Panc1 (cell line): Measurements from ENCODE around the gene BCO1. TPM values are rescaled to one million over a fixed set of nuclear protein-coding genes. Genes with fewer than 3 reads are reported as not detected.

Source experiments
- ATAC-seq: fragments of 200-7000 bp; cut with Tn5 transposase; 2 replicates; pipeline ENCODE4 v1.9.1; 2020; ENCODE audit warnings: mild to moderate bottlenecking, moderate library complexity
- BruUV-seq: library from RNA; stranded (reverse); fragments of 400-500 nt; replicated peaks from 2 replicates; lab custom pipeline; 2021; lab: Mats Ljungman, UMichigan
- CTCF ChIA-PET: fragments of 300-600 bp; sonication (Branson Sonifier 250); formaldehyde crosslinking; loops from one replicate; lab custom pipeline; 2022; ENCODE audit warnings: antibody characterized with exemption; lab: Charles Lee
- POLR2A ChIA-PET: fragments of 300-600 bp; sonication (Branson Sonifier 250); formaldehyde crosslinking; loops from one replicate; lab custom pipeline; 2022; ENCODE audit warnings: antibody characterized with exemption; lab: Charles Lee
- DNase-seq: peaks from one replicate; pipeline ENCODE4 v3.0.0-alpha.2; 2010; ENCODE audit warnings: low read depth, low spot score
- H3K27ac ChIP-seq: 2 replicates; pipeline ENCODE4 v1.5.1; 2011; ENCODE audit warnings: mild to moderate bottlenecking, low read length, inconsistent platforms
- H3K27me3 ChIP-seq: fragments of 200-500 bp; sonication (Bioruptor generic); 2 replicates; pipeline ENCODE4 v1.6.0; 2014; ENCODE audit warnings: low read length, inconsistent platforms; ENCODE audit not compliant: control insufficient read depth, insufficient read depth
- H3K36me3 ChIP-seq: fragments of 200-500 bp; sonication (Bioruptor generic); 2 replicates; pipeline ENCODE4 v1.5.1; 2014; ENCODE audit warnings: inconsistent platforms, mild to moderate bottlenecking, low read length, moderate library complexity; ENCODE audit not compliant: control insufficient read depth, insufficient read depth
- H3K4me1 ChIP-seq: 2 replicates; pipeline ENCODE4 v1.5.1; 2011; ENCODE audit warnings: inconsistent platforms, mild to moderate bottlenecking, low read length, moderate library complexity; ENCODE audit not compliant: control insufficient read depth, insufficient read depth
- H3K4me3 ChIP-seq, 2 experiments: 2 replicates each; pipeline ENCODE4 v1.5.1; 2011 to 2012; ENCODE audit warnings: low read depth in 2 of 2, low read length in 2 of 2, mild to moderate bottlenecking in 2 of 2, inconsistent platforms in 1 of 2, moderate library complexity in 1 of 2
- H3K9me3 ChIP-seq: fragments of 200-500 bp; sonication (Bioruptor generic); 2 replicates; pipeline ENCODE4 v1.5.1; 2014; ENCODE audit warnings: low read depth, mild to moderate bottlenecking, inconsistent platforms, low read length, moderate library complexity; ENCODE audit not compliant: control insufficient read depth, insufficient read depth
- POLR2AphosphoS5 ChIP-seq: IDR thresholded peaks from 2 replicates; pipeline ENCODE4 v1.6.1; 2012; ENCODE audit warnings: mild to moderate bottlenecking, low read depth, low read length, moderate library complexity
- REST ChIP-seq, 2 experiments: IDR thresholded peaks; 2 replicates each; pipeline ENCODE4 v1.6.1; 2011 to 2012; ENCODE audit warnings: low read depth in 2 of 2, control low read depth in 1 of 2, low read length in 1 of 2, mild to moderate bottlenecking in 1 of 2, moderate library complexity in 1 of 2; ENCODE audit not compliant: insufficient read depth in 1 of 2
- SIN3A ChIP-seq: IDR thresholded peaks from 2 replicates; pipeline ENCODE4 v1.6.1; 2012; ENCODE audit warnings: low read depth, mild to moderate bottlenecking, low read length, moderate library complexity, borderline replicate concordance; ENCODE audit not compliant: insufficient read depth
- TCF7L2 ChIP-seq: IDR thresholded peaks from 2 replicates; pipeline ENCODE4 v1.6.1; 2011; ENCODE audit warnings: mild to moderate bottlenecking, low read depth, low read length, inconsistent platforms
- in situ Hi-C: cut with HindIII; loops from 2 replicates; pipeline ENCODE4 v1.10.0; 2016; ENCODE audit warnings: low sequenced_read_pairs, low pct_unique_long_range_greater_than_20kb
- intact Hi-C: fragments of 100-400 bp; cut with micrococcal nuclease; formaldehyde crosslinking; loops from one replicate; pipeline ENCODE4 v1.10.0; 2022; ENCODE audit not compliant: unreplicated experiment
- total RNA-seq: library from RNA; stranded (reverse); gene quantifications from one replicate; pipeline ENCODE4 v1.2.1, GENCODE V29; 2021; ENCODE audit not compliant: unreplicated experiment
- TF ChIP-seq, protein P1 (sequence below): fragments of 450-650 bp; IDR thresholded peaks from 2 replicates; pipeline ENCODE4 v1.5.1; 2017; ENCODE audit warnings: mild to moderate bottlenecking

BCO1 gene
- total RNA-seq, 1 experiment from 2014 or later: not detected

- CTCF ChIA-PET: no interaction called here
- POLR2A ChIA-PET: no interaction called here
- TF ChIP-seq REST (IDR thresholded peaks at IDR 0.05; ENCODE audit: insufficient read depth in 1 of 2, low read depth in 2 of 2, low read length in 1 of 2): no peak
- TF ChIP-seq SIN3A: no peak
- TF ChIP-seq, protein P1, sequence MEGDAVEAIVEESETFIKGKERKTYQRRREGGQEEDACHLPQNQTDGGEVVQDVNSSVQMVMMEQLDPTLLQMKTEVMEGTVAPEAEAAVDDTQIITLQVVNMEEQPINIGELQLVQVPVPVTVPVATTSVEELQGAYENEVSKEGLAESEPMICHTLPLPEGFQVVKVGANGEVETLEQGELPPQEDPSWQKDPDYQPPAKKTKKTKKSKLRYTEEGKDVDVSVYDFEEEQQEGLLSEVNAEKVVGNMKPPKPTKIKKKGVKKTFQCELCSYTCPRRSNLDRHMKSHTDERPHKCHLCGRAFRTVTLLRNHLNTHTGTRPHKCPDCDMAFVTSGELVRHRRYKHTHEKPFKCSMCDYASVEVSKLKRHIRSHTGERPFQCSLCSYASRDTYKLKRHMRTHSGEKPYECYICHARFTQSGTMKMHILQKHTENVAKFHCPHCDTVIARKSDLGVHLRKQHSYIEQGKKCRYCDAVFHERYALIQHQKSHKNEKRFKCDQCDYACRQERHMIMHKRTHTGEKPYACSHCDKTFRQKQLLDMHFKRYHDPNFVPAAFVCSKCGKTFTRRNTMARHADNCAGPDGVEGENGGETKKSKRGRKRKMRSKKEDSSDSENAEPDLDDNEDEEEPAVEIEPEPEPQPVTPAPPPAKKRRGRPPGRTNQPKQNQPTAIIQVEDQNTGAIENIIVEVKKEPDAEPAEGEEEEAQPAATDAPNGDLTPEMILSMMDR: no peak
- TF ChIP-seq TCF7L2: no peak
- TF ChIP-seq POLR2AphosphoS5: no peak
Observed at GRCh38 chr16:81333356-81333755, 94.9 kb downstream of the BCO1 start.

DNA sequence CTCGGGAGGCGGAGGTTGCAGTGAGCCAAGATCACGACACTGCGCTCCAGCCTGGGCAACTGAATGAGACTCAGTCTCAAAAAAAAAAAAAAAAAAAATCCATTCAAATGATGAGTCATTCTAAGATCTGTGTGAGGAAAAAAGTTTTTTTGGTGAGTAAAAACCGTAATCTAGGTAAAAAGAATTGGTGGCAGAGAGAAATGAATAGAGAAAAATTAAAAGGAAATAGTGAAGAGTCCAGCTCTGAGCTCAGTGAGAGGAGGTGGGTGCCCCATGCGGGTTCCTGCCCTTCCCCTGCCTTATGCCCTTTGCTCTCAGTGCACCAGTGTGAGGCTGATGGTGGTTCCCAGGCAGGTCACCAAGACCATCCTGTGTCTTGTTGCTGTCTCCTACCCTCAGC, 97.2 kb downstream of the BCO1 start:
- in situ Hi-C loops (no loop called here), intact Hi-C loops (no loop called here)
- ATAC-seq (no peak), DNase-seq (no peak)
- H3K27me3 ChIP-seq: no peaks in the 10 kb centered on the region
- ChIA-PET POLR2A (no interaction called here), CTCF (no interaction called here)
- no peaks in the 10 kb centered on the region for H3K36me3 ChIP-seq
- no peak overlapping the region for H3K27ac ChIP-seq
- TF ChIP-seq SIN3A (no peak), POLR2AphosphoS5 (no peak), TCF7L2 (no peak), REST (IDR thresholded peaks at IDR 0.05; ENCODE audit: insufficient read depth in 1 of 2, low read depth in 2 of 2, low read length in 1 of 2) (no peak)
- TF ChIP-seq, protein P1: no peak
- H3K4me3 ChIP-seq: no peak overlapping the region
- no TSS peak for BruUV-seq
- no peaks in the 10 kb centered on the region for H3K9me3 ChIP-seq
- no peaks in the 10 kb centered on the region for H3K4me1 ChIP-seq

More at GRCh38 chr16:81333356-81333755, 94.9 kb downstream of the BCO1 start:
- no peaks in the 10 kb centered on the region for H3K36me3 ChIP-seq
- no peak overlapping the region for H3K4me3 ChIP-seq
- no peaks in the 10 kb centered on the region for H3K27me3 ChIP-seq
- DNase-seq: no peak
- no TSS peak for BruUV-seq
- H3K9me3 ChIP-seq: no peaks in the 10 kb centered on the region
- intact Hi-C loops (no loop called here), in situ Hi-C loops (no loop called here)
- H3K4me1 ChIP-seq: no peaks in the 10 kb centered on the region
- no peak overlapping the region for H3K27ac ChIP-seq
- ATAC-seq: no peak
